HEK293 (cell line): ENCODE measurements around the gene ACAA2.
A peak's percentile ranks its signal among the peaks of the same experiment; 100 is the strongest.

Source experiments
- ELK4 ChIP-seq: IDR thresholded peaks from 2 replicates; pipeline ENCODE4 v1.6.1; 2011; ENCODE audit warnings: mild to moderate bottlenecking, low read depth, low read length, borderline replicate concordance
- GLIS2 ChIP-seq: fragments of 450-650 bp; formaldehyde crosslinking; IDR thresholded peaks from 2 replicates; pipeline ENCODE4 v1.5.1; 2016; ENCODE audit warnings: missing biosample characterization, missing genetic modification characterization
- KLF8 ChIP-seq: fragments of 450-650 bp; formaldehyde crosslinking; IDR thresholded peaks from 2 replicates; pipeline ENCODE4 v1.5.1; 2016; ENCODE audit warnings: missing biosample characterization, missing genetic modification characterization
- KLF9 ChIP-seq: fragments of 450-650 bp; formaldehyde crosslinking; IDR thresholded peaks from 2 replicates; pipeline ENCODE4 v1.5.1; 2016; ENCODE audit warnings: missing biosample characterization, missing genetic modification characterization, low read depth
- PRDM1 ChIP-seq: fragments of 450-650 bp; formaldehyde crosslinking; IDR thresholded peaks from 2 replicates; pipeline ENCODE4; 2016; ENCODE audit warnings: missing biosample characterization, missing genetic modification characterization
- PRDM10 ChIP-seq: fragments of 450-650 bp; formaldehyde crosslinking; IDR thresholded peaks from 2 replicates; pipeline ENCODE4 v1.5.1; 2016; ENCODE audit warnings: missing biosample characterization, missing genetic modification characterization
- REST ChIP-seq: fragments of 450-650 bp; formaldehyde crosslinking; IDR thresholded peaks from 2 replicates; pipeline ENCODE4 v1.5.1; 2016; ENCODE audit warnings: missing biosample characterization, missing genetic modification characterization
- SP3 ChIP-seq: fragments of 450-650 bp; formaldehyde crosslinking; IDR thresholded peaks from 2 replicates; pipeline ENCODE4 v1.5.1; 2016; ENCODE audit warnings: missing biosample characterization, missing genetic modification characterization
- TRIM28 ChIP-seq: IDR thresholded peaks from 2 replicates; pipeline ENCODE4 v1.6.1; 2011; ENCODE audit warnings: low read length, control low read depth, borderline replicate concordance
- ZBTB7A ChIP-seq: fragments of 450-650 bp; formaldehyde crosslinking; IDR thresholded peaks from 2 replicates; pipeline ENCODE4 v1.5.1; 2016; ENCODE audit warnings: low read depth, missing biosample characterization, missing genetic modification characterization
- ZFP37 ChIP-seq: fragments of 450-650 bp; formaldehyde crosslinking; IDR thresholded peaks from 2 replicates; pipeline ENCODE4 v1.5.1; 2016; ENCODE audit warnings: missing biosample characterization, missing genetic modification characterization
- ZFP69B ChIP-seq: fragments of 450-650 bp; formaldehyde crosslinking; IDR thresholded peaks from 2 replicates; pipeline ENCODE4 v1.5.1; 2016; ENCODE audit warnings: missing biosample characterization, missing genetic modification characterization
- ZNF133 ChIP-seq: fragments of 450-650 bp; formaldehyde crosslinking; IDR thresholded peaks from 2 replicates; pipeline ENCODE4 v1.5.1; 2016; ENCODE audit warnings: missing biosample characterization, missing genetic modification characterization
- ZNF140 ChIP-seq: fragments of 450-650 bp; formaldehyde crosslinking; IDR thresholded peaks from 2 replicates; pipeline ENCODE4 v1.5.1; 2016; ENCODE audit warnings: missing biosample characterization, missing genetic modification characterization
- ZNF202 ChIP-seq: fragments of 450-650 bp; formaldehyde crosslinking; IDR thresholded peaks from 2 replicates; pipeline ENCODE4 v1.5.1; 2016; ENCODE audit warnings: missing biosample characterization, missing genetic modification characterization, borderline replicate concordance
- ZNF223 ChIP-seq: fragments of 450-650 bp; formaldehyde crosslinking; IDR thresholded peaks from 2 replicates; pipeline ENCODE4 v1.5.1; 2016; ENCODE audit warnings: missing biosample characterization, missing genetic modification characterization
- ZNF366 ChIP-seq: fragments of 450-650 bp; formaldehyde crosslinking; conservative IDR thresholded peaks from 2 replicates; pipeline ENCODE4 v1.5.1; 2016; ENCODE audit warnings: missing biosample characterization, missing genetic modification characterization
- ZNF423 ChIP-seq: fragments of 450-650 bp; formaldehyde crosslinking; IDR thresholded peaks from 2 replicates; pipeline ENCODE4 v1.5.1; 2016; ENCODE audit warnings: missing biosample characterization, missing genetic modification characterization
- ZNF549 ChIP-seq: fragments of 450-650 bp; IDR thresholded peaks from 2 replicates; pipeline ENCODE4 v1.5.1; 2018; ENCODE audit warnings: missing biosample characterization, missing genetic modification characterization, mild to moderate bottlenecking, inconsistent platforms, moderate library complexity
- ZNF555 ChIP-seq: fragments of 450-650 bp; formaldehyde crosslinking; conservative IDR thresholded peaks from 2 replicates; pipeline ENCODE4 v1.5.1; 2017; ENCODE audit warnings: missing biosample characterization, mild to moderate bottlenecking, missing genetic modification characterization, inconsistent platforms
- ZNF561 ChIP-seq: fragments of 450-650 bp; IDR thresholded peaks from 2 replicates; pipeline ENCODE4 v1.5.1; 2018; ENCODE audit warnings: missing biosample characterization, missing genetic modification characterization, borderline replicate concordance
- ZNF571 ChIP-seq: fragments of 450-650 bp; formaldehyde crosslinking; IDR thresholded peaks from 2 replicates; pipeline ENCODE4 v1.5.0; 2017; ENCODE audit warnings: missing biosample characterization, missing genetic modification characterization
- ZNF701 ChIP-seq: fragments of 450-650 bp; formaldehyde crosslinking; IDR thresholded peaks from 2 replicates; pipeline ENCODE4 v1.5.1; 2016; ENCODE audit warnings: missing biosample characterization, missing genetic modification characterization
- ZNF768 ChIP-seq: fragments of 450-650 bp; formaldehyde crosslinking; IDR thresholded peaks from 2 replicates; pipeline ENCODE4 v1.5.1; 2018; ENCODE audit warnings: missing biosample characterization, mild to moderate bottlenecking, missing genetic modification characterization
- ZNF792 ChIP-seq: fragments of 450-650 bp; formaldehyde crosslinking; IDR thresholded peaks from 2 replicates; pipeline ENCODE4 v1.5.1; 2016; ENCODE audit warnings: missing biosample characterization, missing genetic modification characterization
- TF ChIP-seq, protein P1 (sequence below): sonication (generic); formaldehyde crosslinking; IDR thresholded peaks from 2 replicates; pipeline ENCODE4 v1.8.1; 2022; ENCODE audit warnings: mild to moderate bottlenecking, moderate library complexity, missing genetic modification reagents
- TF ChIP-seq, protein P2 (sequence below): fragments of 450-650 bp; formaldehyde crosslinking; IDR thresholded peaks from 2 replicates; pipeline ENCODE4 v1.5.1; 2016; ENCODE audit warnings: missing biosample characterization, missing genetic modification characterization
- TF ChIP-seq, protein P3 (sequence below): fragments of 450-650 bp; formaldehyde crosslinking; IDR thresholded peaks from 2 replicates; pipeline ENCODE4 v1.5.1; 2016; ENCODE audit warnings: missing biosample characterization, missing genetic modification characterization

Gene ACAA2

GRCh38 chr18:49849331-49850217, 36.2 kb upstream of the ACAA2 start (continued):
- TF ChIP-seq, protein P1, sequence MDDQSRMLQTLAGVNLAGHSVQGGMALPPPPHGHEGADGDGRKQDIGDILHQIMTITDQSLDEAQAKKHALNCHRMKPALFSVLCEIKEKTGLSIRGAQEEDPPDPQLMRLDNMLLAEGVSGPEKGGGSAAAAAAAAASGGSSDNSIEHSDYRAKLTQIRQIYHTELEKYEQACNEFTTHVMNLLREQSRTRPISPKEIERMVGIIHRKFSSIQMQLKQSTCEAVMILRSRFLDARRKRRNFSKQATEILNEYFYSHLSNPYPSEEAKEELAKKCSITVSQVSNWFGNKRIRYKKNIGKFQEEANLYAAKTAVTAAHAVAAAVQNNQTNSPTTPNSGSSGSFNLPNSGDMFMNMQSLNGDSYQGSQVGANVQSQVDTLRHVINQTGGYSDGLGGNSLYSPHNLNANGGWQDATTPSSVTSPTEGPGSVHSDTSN (CRISPR knock-in tag), result no peak
- TF ChIP-seq KLF8 (tag by site-specific recombination), result no peak
- TF ChIP-seq ELK4, result no peak
- TF ChIP-seq TRIM28, result no peak
- peak; percentile 38; the same call in 1 of the 2 replicates for TF ChIP-seq SP3 (tag by site-specific recombination)
- peak; percentile 89 for TF ChIP-seq GLIS2
- no peak for TF ChIP-seq KLF9 (tag by site-specific recombination)
- TF ChIP-seq, protein P2, sequence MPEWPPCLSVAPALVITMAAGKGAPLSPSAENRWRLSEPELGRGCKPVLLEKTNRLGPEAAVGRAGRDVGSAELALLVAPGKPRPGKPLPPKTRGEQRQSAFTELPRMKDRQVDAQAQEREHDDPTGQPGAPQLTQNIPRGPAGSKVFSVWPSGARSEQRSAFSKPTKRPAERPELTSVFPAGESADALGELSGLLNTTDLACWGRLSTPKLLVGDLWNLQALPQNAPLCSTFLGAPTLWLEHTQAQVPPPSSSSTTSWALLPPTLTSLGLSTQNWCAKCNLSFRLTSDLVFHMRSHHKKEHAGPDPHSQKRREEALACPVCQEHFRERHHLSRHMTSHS (tag by site-specific recombination), result no peak
- TF ChIP-seq, protein P3, sequence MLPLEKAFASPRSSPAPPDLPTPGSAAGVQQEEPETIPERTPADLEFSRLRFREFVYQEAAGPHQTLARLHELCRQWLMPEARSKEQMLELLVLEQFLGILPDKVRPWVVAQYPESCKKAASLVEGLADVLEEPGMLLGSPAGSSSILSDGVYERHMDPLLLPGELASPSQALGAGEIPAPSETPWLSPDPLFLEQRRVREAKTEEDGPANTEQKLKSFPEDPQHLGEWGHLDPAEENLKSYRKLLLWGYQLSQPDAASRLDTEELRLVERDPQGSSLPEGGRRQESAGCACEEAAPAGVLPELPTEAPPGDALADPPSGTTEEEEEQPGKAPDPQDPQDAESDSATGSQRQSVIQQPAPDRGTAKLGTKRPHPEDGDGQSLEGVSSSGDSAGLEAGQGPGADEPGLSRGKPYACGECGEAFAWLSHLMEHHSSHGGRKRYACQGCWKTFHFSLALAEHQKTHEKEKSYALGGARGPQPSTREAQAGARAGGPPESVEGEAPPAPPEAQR, result no peak
- TF ChIP-seq ZNF792, result no peak
- no peak for TF ChIP-seq ZNF202
- TF ChIP-seq PRDM1 (tag by site-specific recombination), result no peak
- no peak for TF ChIP-seq ZNF423 (tag by site-specific recombination)
- peak; percentile 59 for TF ChIP-seq PRDM10 (tag by site-specific recombination)
- no peak for TF ChIP-seq ZNF140 (tag by site-specific recombination)
- TF ChIP-seq ZNF549, result no peak
- no peak for TF ChIP-seq ZNF701 (tag by site-specific recombination)
- TF ChIP-seq REST, result no peak
- no peak for TF ChIP-seq ZNF133 (tag by site-specific recombination)
- no peak for TF ChIP-seq ZNF768 (tag by site-specific recombination)
- TF ChIP-seq ZNF223 (tag by site-specific recombination), result no peak
- 0 out of 2 replicates have a peak, but pooled peaks have one; percentile 50 for TF ChIP-seq ZFP37 (tag by site-specific recombination)
- no peak for TF ChIP-seq ZNF561 (tag by site-specific recombination)
- 0 out of 2 replicates have a peak, but pooled peaks have one; percentile 26 for TF ChIP-seq ZNF366 (tag by site-specific recombination)
- no peak for TF ChIP-seq ZBTB7A (tag by site-specific recombination)
- TF ChIP-seq ZNF555 (tag by site-specific recombination), result no peak
- no peak for TF ChIP-seq ZFP69B
- TF ChIP-seq ZNF571, result no peak
